Stimulated activated CD4-positive, alpha-beta T cell treated with anti-CD3 and anti-CD28 coated beads, Interleukin-4, amount 100 ng/mL, for 1 hour (primary cell): ENCODE data around the gene LRP2.

Experiments used
- DNase-seq: peaks from one replicate; pipeline ENCODE4 v3.0.0-alpha.2; 2020

The LRP2 gene

GRCh38 chr2:169116993-169117392 is 245.3 kb downstream of the LRP2 start:
- DNase-seq, result no peak

- DNase-seq, result no peak
These were observed 246.0 kb downstream of the LRP2 start for GRCh38 chr2:169116327-169116726.

GRCh38 chr2:169114056-169114455 is 248.3 kb downstream of the LRP2 start:
- no peak for DNase-seq

GRCh38 chr2:169112841-169113240 is 249.5 kb downstream of the LRP2 start:
- DNase-seq, result no peak

GRCh38 chr2:169110916-169111315 is 251.4 kb downstream of the LRP2 start:
- DNase-seq, result no peak

- no peak for DNase-seq
These were observed 251.9 kb downstream of the LRP2 start for GRCh38 chr2:169110419-169110818.

GRCh38 chr2:169109502-169110409 is 252.6 kb downstream of the LRP2 start:
- peak; percentile 64 for DNase-seq

- no peak for DNase-seq
These were observed 254.0 kb downstream of the LRP2 start for GRCh38 chr2:169108099-169108884.

GRCh38 chr2:169107645-169108044 is 254.7 kb downstream of the LRP2 start:
- DNase-seq, result no peak

GRCh38 chr2:169106563-169107545 is 255.5 kb downstream of the LRP2 start:
- no peak for DNase-seq

- no peak for DNase-seq
These were observed 256.2 kb downstream of the LRP2 start for GRCh38 chr2:169106134-169106533.

- DNase-seq, result no peak
These were observed 256.9 kb downstream of the LRP2 start for GRCh38 chr2:169105476-169105875.

GRCh38 chr2:169104848-169105247 is 257.5 kb downstream of the LRP2 start:
- DNase-seq, result no peak

- DNase-seq, result no peak
These were observed 266.7 kb downstream of the LRP2 start for GRCh38 chr2:169095621-169096105.

GRCh38 chr2:169094676-169095075 is 267.7 kb downstream of the LRP2 start:
- DNase-seq, result no peak

- DNase-seq, result no peak
These were observed 268.8 kb downstream of the LRP2 start for GRCh38 chr2:169093535-169093934.

GRCh38 chr2:169091761-169092519 is 270.4 kb downstream of the LRP2 start:
- no peak for DNase-seq

- DNase-seq, result no peak
These were observed 271.1 kb downstream of the LRP2 start for GRCh38 chr2:169091256-169091655.

- DNase-seq, result no peak
These were observed 272.1 kb downstream of the LRP2 start for GRCh38 chr2:169090133-169090820.

- no peak for DNase-seq
These were observed 273.2 kb downstream of the LRP2 start for GRCh38 chr2:169089182-169089581.

- no peak for DNase-seq
These were observed 274.5 kb downstream of the LRP2 start for GRCh38 chr2:169087757-169088379.
